Measurements from ENCODE around the gene NDUFS5.

DNA sequence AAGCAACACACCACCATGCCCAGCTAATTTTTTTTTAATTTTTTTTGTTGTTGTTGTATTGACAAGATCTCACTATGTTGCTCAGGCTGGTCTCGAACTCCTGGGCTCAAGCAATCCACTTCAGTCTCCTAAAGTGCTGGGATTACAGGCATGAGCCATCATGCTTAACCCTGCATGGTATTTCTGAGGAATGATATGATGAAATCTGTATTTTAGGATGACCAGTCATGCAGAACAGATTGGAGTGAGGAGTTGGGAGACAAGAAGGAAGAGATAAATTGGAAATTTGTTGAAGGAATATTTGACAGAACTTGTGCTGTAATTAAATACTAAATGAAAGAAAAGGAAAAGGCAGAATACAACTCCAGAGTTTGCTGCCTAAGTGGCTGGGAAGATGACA, 4.7 kb upstream of the NDUFS5 start:
- TF ChIP-seq, protein P1, sequence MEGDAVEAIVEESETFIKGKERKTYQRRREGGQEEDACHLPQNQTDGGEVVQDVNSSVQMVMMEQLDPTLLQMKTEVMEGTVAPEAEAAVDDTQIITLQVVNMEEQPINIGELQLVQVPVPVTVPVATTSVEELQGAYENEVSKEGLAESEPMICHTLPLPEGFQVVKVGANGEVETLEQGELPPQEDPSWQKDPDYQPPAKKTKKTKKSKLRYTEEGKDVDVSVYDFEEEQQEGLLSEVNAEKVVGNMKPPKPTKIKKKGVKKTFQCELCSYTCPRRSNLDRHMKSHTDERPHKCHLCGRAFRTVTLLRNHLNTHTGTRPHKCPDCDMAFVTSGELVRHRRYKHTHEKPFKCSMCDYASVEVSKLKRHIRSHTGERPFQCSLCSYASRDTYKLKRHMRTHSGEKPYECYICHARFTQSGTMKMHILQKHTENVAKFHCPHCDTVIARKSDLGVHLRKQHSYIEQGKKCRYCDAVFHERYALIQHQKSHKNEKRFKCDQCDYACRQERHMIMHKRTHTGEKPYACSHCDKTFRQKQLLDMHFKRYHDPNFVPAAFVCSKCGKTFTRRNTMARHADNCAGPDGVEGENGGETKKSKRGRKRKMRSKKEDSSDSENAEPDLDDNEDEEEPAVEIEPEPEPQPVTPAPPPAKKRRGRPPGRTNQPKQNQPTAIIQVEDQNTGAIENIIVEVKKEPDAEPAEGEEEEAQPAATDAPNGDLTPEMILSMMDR (IDR thresholded peaks at IDR 0.05; ENCODE audit: low read length), result no peak
- TF ChIP-seq EZH2 (optimal IDR thresholded peaks at IDR 0.05; ENCODE audit: low read depth, low read length), result no peak
- TF ChIP-seq EZH2phosphoT487 (IDR thresholded peaks at IDR 0.05; ENCODE audit: low read length), result no peak

Measured in MM.1S (cell line).